ENCODE data around the gene SPAG9. TPM values are rescaled to one million over a fixed set of nuclear protein-coding genes. Genes with fewer than 3 reads are reported as not detected.

Gene SPAG9
- polyA plus RNA-seq, 1 experiment = 18.7 TPM

DNA sequence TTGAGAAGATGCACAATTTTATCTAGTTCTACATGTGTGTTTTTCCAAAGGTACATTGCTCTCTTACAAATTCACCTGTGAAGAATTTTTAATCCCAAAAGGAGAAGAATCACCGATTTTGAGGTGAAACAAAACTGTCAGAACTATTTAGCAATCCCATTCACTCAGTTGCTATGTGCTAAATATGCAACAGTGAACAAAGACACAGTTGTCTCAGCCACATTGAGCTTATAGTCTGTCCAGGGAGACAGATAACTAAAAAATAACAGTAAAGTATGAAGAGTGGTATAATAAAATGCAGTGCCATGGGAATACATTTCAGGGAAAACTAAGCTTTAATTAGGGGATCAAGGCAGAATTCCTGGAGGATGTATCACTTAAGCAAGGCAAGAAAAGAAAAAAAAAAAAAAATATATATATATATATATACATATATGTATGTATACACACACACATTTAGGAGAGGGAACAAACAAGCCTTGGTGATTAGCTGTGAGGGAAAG, 110.4 kb downstream of the SPAG9 start:
- ChIA-PET POLR2A (interaction anchor here (0.6 kb wide), 1 partner anchor 10 kb away, joined by 3 read pairs; no protein-coding TSS in a partner anchor), CTCF (interaction anchor here (0.8 to 2.0 kb wide), 4 partner anchors 8 to 143 kb away, joined by 3 to 7 read pairs (median 5); partner anchors contain the start of gene NME1)
- no peaks in the 10 kb centered on the region for H3K27me3 ChIP-seq (ENCODE audit: control insufficient read depth, insufficient read depth, low read length)
- H3K36me3 ChIP-seq (ENCODE audit: control insufficient read depth, insufficient read depth, low read length) = peaks cover 3% of the 10 kb centered on the region; the same call in 1 of the 2 replicates
- no peak for DNase-seq (ENCODE audit: low read depth)
- TF ChIP-seq, protein P1, sequence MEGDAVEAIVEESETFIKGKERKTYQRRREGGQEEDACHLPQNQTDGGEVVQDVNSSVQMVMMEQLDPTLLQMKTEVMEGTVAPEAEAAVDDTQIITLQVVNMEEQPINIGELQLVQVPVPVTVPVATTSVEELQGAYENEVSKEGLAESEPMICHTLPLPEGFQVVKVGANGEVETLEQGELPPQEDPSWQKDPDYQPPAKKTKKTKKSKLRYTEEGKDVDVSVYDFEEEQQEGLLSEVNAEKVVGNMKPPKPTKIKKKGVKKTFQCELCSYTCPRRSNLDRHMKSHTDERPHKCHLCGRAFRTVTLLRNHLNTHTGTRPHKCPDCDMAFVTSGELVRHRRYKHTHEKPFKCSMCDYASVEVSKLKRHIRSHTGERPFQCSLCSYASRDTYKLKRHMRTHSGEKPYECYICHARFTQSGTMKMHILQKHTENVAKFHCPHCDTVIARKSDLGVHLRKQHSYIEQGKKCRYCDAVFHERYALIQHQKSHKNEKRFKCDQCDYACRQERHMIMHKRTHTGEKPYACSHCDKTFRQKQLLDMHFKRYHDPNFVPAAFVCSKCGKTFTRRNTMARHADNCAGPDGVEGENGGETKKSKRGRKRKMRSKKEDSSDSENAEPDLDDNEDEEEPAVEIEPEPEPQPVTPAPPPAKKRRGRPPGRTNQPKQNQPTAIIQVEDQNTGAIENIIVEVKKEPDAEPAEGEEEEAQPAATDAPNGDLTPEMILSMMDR (IDR thresholded peaks at IDR 0.05; ENCODE audit: insufficient read depth, low read depth, low read length) = no peak
- no peak overlapping the region for H3K4me3 ChIP-seq (ENCODE audit: low read depth, low read length)

DNA sequence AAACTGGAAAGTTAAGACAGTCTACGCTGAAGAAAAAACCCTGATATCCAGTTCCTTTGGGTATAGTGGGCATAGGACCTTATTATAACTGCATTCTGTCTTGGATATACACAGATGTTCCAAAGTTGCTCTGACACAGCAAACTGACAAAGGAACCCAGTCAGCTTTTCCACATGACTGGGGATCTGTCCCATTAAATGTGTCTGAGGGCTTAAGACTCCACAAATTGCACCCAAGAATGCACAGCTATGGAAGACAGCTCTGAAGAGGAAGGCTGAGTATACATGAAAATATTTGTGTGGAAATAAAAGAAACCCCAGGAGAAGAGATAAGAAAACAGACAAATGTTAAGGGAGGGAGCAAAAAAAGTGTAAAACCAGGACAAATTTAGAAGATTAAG, 114.1 kb downstream of the SPAG9 start:
- Histone ChIP-seq H3K36me3 (ENCODE audit: control insufficient read depth, insufficient read depth, low read length) (peaks cover 5% of the 10 kb centered on the region), H3K27me3 (ENCODE audit: control insufficient read depth, insufficient read depth, low read length) (no peaks in the 10 kb centered on the region), H3K4me3 (ENCODE audit: low read depth, low read length) (no peak overlapping the region)
- ChIA-PET CTCF (interaction anchor here (0.5 to 1.2 kb wide), 4 partner anchors 8 to 147 kb away, joined by 3 to 6 read pairs (median 4); partner anchors contain the start of gene NME1), POLR2A (no interaction called here)
- DNase-seq (ENCODE audit: low read depth) = no peak
- TF ChIP-seq, protein P1 (IDR thresholded peaks at IDR 0.05; ENCODE audit: insufficient read depth, low read depth, low read length) = no peak

GRCh38 chr17:51005768-51006167, 114.9 kb downstream of the SPAG9 start:
- ChIA-PET POLR2A (no interaction called here), CTCF (interaction anchor here (0.6 to 1.5 kb wide), 5 partner anchors 15 to 1714 kb away, joined by 3 to 4 read pairs (median 3); partner anchors contain the start of gene NME1)
- no peaks in the 10 kb centered on the region for H3K27me3 ChIP-seq (ENCODE audit: control insufficient read depth, insufficient read depth, low read length)
- H3K4me3 ChIP-seq (ENCODE audit: low read depth, low read length) = no peak overlapping the region
- TF ChIP-seq, protein P1 (IDR thresholded peaks at IDR 0.05; ENCODE audit: insufficient read depth, low read depth, low read length) = no peak
- peaks cover 5% of the 10 kb centered on the region for H3K36me3 ChIP-seq (ENCODE audit: control insufficient read depth, insufficient read depth, low read length)
- DNase-seq (ENCODE audit: low read depth) = no peak

DNA sequence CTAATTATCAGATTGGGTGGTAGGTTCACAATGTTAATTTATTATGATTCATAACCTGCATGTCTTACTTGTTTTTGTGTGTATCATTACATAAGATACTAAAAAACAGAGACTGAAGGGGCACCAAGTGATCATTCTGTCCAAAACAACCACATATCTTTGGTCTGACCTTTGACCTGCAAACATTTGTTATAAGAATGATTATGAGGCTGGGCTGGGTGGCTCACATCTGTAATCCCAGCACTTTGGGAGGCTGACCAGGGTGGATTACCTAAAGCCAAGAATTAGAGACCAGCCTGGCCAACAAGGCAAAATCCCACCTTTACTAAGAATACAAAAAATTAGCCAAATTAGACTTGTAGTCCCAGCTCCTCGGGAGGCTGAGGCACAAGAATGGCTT, 116.4 kb downstream of the SPAG9 start:
- ChIA-PET CTCF (interaction anchor here (1.1 to 7.4 kb wide), 4 partner anchors 33 to 153 kb away, joined by 3 to 78 read pairs (median 5); partner anchors contain the start of gene NME1), POLR2A (no interaction called here)
- no peak for DNase-seq (ENCODE audit: low read depth)

More for the DNA sequence above, 116.4 kb downstream of the SPAG9 start:
- H3K27me3 ChIP-seq (ENCODE audit: control insufficient read depth, insufficient read depth, low read length) = no peaks in the 10 kb centered on the region
- peaks cover 5% of the 10 kb centered on the region for H3K36me3 ChIP-seq (ENCODE audit: control insufficient read depth, insufficient read depth, low read length)
- H3K4me3 ChIP-seq (ENCODE audit: low read depth, low read length) = no peak overlapping the region
- TF ChIP-seq, protein P1 (IDR thresholded peaks at IDR 0.05; ENCODE audit: insufficient read depth, low read depth, low read length) = no peak
